SK-N-SH treated with all-trans-retinoic acid at 6 μM for 48 hours (cell line): ENCODE results near the gene ACOXL.

Experiments used
- ATAC-seq: fragments of 200-7000 bp; cut with Tn5 transposase; 3 replicates; pipeline ENCODE4 v1.9.1; 2020; ENCODE audit warnings: mild to moderate bottlenecking, moderate library complexity
- ARNTL ChIP-seq: fragments of 450-650 bp; formaldehyde crosslinking; IDR thresholded peaks from 2 replicates; pipeline ENCODE4 v1.5.0; 2020; ENCODE audit warnings: low read depth, mild to moderate bottlenecking, moderate library complexity, borderline replicate concordance
- BACH2 ChIP-seq: fragments of 250-450 bp; sonication (Bioruptor Pico); IDR thresholded peaks from 2 replicates; pipeline ENCODE4 v1.9.0; 2021; ENCODE audit warnings: mild to moderate bottlenecking, borderline replicate concordance
- CSDC2 ChIP-seq: fragments of 250-450 bp; sonication (Bioruptor Pico); IDR thresholded peaks from 2 replicates; pipeline ENCODE4 v1.5.0; 2020; ENCODE audit warnings: mild to moderate bottlenecking, moderate library complexity
- ESRRG ChIP-seq: fragments of 250-450 bp; sonication (Bioruptor Pico); IDR thresholded peaks from 2 replicates; pipeline ENCODE4 v1.6.1; 2021; ENCODE audit warnings: mild to moderate bottlenecking
- GLIS3 ChIP-seq: fragments of 250-450 bp; sonication (Bioruptor Pico); IDR thresholded peaks from 2 replicates; pipeline ENCODE4 v1.5.0; 2020; ENCODE audit warnings: mild to moderate bottlenecking, moderate library complexity
- ISL1 ChIP-seq: fragments of 250-450 bp; sonication (Bioruptor Pico); IDR thresholded peaks from 2 replicates; pipeline ENCODE4 v2.1.2; 2022; ENCODE audit warnings: mild to moderate bottlenecking, moderate library complexity
- OSR1 ChIP-seq: fragments of 250-450 bp; sonication (Bioruptor Pico); IDR thresholded peaks from 2 replicates; pipeline ENCODE4 v1.8.0; 2022; ENCODE audit warnings: moderate library complexity, mild to moderate bottlenecking, inconsistent platforms
- PPARA ChIP-seq: fragments of 250-450 bp; sonication (Bioruptor Pico); IDR thresholded peaks from 2 replicates; pipeline ENCODE4 v1.5.0; 2020; ENCODE audit warnings: mild to moderate bottlenecking, borderline replicate concordance
- RARB ChIP-seq: fragments of 250-450 bp; sonication (Bioruptor Pico); IDR thresholded peaks from 2 replicates; pipeline ENCODE4 v1.8.0; 2021; ENCODE audit warnings: mild to moderate bottlenecking, moderate library complexity
- SNAI2 ChIP-seq: fragments of 250-450 bp; sonication (Bioruptor Pico); IDR thresholded peaks from 2 replicates; pipeline ENCODE4 v1.5.0; 2020; ENCODE audit warnings: mild to moderate bottlenecking, moderate library complexity
- TCF4 ChIP-seq: fragments of 250-450 bp; sonication (Bioruptor Pico); IDR thresholded peaks from 2 replicates; pipeline ENCODE4 v1.8.0; 2021; ENCODE audit warnings: mild to moderate bottlenecking, moderate library complexity, borderline replicate concordance
- ZC3H10 ChIP-seq: fragments of 250-450 bp; sonication (Bioruptor Pico); IDR thresholded peaks from 2 replicates; pipeline ENCODE4 v1.5.1; 2021; ENCODE audit warnings: mild to moderate bottlenecking, moderate library complexity
- ZFP3 ChIP-seq: fragments of 250-450 bp; sonication (Bioruptor Pico); IDR thresholded peaks from 2 replicates; pipeline ENCODE4 v1.5.0; 2020; ENCODE audit warnings: mild to moderate bottlenecking, moderate library complexity
- ZFP30 ChIP-seq: fragments of 450-650 bp; formaldehyde crosslinking; IDR thresholded peaks from 2 replicates; pipeline ENCODE4 v1.5.0; 2022; ENCODE audit warnings: mild to moderate bottlenecking, moderate library complexity
- ZNF565 ChIP-seq: fragments of 450-650 bp; formaldehyde crosslinking; conservative IDR thresholded peaks from 2 replicates; pipeline ENCODE4 v1.5.0; 2020; ENCODE audit warnings: low read depth, mild to moderate bottlenecking, moderate library complexity
- ZNF70 ChIP-seq: fragments of 450-650 bp; formaldehyde crosslinking; IDR thresholded peaks from 2 replicates; pipeline ENCODE4 v1.5.0; 2020; ENCODE audit warnings: mild to moderate bottlenecking, moderate library complexity
- ZNF8 ChIP-seq: fragments of 450-650 bp; formaldehyde crosslinking; IDR thresholded peaks from 2 replicates; pipeline ENCODE4 v1.5.0; 2020; ENCODE audit warnings: mild to moderate bottlenecking, moderate library complexity
- TF ChIP-seq, protein P1 (sequence below): fragments of 250-450 bp; sonication (Bioruptor Pico); IDR thresholded peaks from 2 replicates; pipeline ENCODE4 v1.8.0; 2020; ENCODE audit warnings: mild to moderate bottlenecking, moderate library complexity, borderline replicate concordance
- TF ChIP-seq, protein P2 (sequence below): fragments of 250-450 bp; sonication (Bioruptor Pico); IDR thresholded peaks from 2 replicates; pipeline ENCODE4 v1.5.1; 2020; ENCODE audit warnings: low read depth, mild to moderate bottlenecking, moderate library complexity
- TF ChIP-seq, protein P3 (sequence below): fragments of 250-450 bp; sonication (Bioruptor Pico); IDR thresholded peaks from 2 replicates; pipeline ENCODE4 v1.5.0; 2020; ENCODE audit warnings: mild to moderate bottlenecking, moderate library complexity
- TF ChIP-seq, protein P4 (sequence below): fragments of 250-450 bp; sonication (Bioruptor Pico); IDR thresholded peaks from 2 replicates; pipeline ENCODE4 v1.5.1; 2021; ENCODE audit warnings: mild to moderate bottlenecking, moderate library complexity

Gene ACOXL

DNA sequence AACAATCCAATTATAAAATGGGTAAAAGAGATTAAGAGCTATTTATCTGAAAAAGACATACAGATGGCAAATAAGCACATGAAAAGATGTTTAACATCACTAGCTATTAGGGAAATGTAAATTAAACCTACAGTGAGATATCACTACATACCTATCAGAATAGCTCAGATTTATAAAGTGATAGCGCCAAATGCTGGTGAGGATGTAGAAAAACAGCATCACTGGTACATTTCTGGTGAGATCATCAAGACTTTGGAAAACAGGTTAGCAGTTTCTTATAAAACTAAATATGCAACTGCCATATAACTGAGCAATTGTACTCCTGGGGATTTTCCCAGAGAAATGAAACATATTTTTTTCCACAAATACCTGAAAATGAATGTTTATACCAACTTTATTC is 100.4 kb downstream of the ACOXL start:
- no peak for ATAC-seq
- no peak for TF ChIP-seq SNAI2 (CRISPR knock-in tag)
- no peak for TF ChIP-seq TCF4
- no peak for TF ChIP-seq RARB
- TF ChIP-seq, protein P1, sequence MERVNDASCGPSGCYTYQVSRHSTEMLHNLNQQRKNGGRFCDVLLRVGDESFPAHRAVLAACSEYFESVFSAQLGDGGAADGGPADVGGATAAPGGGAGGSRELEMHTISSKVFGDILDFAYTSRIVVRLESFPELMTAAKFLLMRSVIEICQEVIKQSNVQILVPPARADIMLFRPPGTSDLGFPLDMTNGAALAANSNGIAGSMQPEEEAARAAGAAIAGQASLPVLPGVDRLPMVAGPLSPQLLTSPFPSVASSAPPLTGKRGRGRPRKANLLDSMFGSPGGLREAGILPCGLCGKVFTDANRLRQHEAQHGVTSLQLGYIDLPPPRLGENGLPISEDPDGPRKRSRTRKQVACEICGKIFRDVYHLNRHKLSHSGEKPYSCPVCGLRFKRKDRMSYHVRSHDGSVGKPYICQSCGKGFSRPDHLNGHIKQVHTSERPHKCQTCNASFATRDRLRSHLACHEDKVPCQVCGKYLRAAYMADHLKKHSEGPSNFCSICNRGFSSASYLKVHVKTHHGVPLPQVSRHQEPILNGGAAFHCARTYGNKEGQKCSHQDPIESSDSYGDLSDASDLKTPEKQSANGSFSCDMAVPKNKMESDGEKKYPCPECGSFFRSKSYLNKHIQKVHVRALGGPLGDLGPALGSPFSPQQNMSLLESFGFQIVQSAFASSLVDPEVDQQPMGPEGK (CRISPR knock-in tag) = no peak
- TF ChIP-seq ESRRG (CRISPR knock-in tag) = no peak
- no peak for TF ChIP-seq ZNF8 (CRISPR knock-in tag)

DNA sequence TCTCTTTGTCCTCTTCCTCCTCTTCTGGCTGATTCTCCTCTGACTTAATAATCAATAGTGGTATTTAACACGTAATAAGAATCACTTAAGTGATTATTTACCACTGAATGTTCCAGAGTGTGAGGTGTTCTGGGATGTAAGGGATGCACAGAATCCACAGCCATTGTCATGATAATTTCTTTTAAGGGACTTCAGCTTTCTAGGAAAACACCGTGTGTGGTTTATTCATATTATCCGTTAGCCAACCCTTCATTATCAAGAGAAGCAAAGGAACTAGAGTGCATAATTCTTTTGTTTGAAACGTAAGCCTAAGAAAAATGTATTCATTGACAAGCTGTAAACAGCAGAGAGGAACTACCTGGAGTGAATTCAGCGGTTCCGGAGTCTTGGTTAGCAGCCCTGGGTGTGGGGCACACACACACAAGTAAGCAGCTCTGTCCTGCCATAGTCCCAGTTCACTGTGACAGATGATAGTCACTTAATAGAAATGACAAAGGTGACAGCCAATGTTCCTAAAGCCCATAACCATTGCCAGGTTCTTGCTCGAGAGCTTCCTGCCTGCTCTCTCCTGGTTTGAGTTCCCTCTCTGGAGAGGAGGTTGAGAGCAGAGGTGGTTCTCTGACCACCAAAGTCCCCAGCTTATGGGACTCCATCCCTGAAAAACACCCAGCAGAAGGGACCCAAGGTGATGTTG is 101.9 kb downstream of the ACOXL start:
- TF ChIP-seq ARNTL (CRISPR knock-in tag) = no peak
- TF ChIP-seq CSDC2 (CRISPR knock-in tag) = no peak
- TF ChIP-seq, protein P2, sequence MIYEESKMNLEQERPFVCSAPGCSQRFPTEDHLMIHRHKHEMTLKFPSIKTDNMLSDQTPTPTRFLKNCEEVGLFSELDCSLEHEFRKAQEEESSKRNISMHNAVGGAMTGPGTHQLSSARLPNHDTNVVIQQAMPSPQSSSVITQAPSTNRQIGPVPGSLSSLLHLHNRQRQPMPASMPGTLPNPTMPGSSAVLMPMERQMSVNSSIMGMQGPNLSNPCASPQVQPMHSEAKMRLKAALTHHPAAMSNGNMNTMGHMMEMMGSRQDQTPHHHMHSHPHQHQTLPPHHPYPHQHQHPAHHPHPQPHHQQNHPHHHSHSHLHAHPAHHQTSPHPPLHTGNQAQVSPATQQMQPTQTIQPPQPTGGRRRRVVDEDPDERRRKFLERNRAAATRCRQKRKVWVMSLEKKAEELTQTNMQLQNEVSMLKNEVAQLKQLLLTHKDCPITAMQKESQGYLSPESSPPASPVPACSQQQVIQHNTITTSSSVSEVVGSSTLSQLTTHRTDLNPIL = no peak
- no peak for TF ChIP-seq OSR1
- TF ChIP-seq ZFP30 = no peak
- no peak for TF ChIP-seq ZNF70
- TF ChIP-seq, protein P3, sequence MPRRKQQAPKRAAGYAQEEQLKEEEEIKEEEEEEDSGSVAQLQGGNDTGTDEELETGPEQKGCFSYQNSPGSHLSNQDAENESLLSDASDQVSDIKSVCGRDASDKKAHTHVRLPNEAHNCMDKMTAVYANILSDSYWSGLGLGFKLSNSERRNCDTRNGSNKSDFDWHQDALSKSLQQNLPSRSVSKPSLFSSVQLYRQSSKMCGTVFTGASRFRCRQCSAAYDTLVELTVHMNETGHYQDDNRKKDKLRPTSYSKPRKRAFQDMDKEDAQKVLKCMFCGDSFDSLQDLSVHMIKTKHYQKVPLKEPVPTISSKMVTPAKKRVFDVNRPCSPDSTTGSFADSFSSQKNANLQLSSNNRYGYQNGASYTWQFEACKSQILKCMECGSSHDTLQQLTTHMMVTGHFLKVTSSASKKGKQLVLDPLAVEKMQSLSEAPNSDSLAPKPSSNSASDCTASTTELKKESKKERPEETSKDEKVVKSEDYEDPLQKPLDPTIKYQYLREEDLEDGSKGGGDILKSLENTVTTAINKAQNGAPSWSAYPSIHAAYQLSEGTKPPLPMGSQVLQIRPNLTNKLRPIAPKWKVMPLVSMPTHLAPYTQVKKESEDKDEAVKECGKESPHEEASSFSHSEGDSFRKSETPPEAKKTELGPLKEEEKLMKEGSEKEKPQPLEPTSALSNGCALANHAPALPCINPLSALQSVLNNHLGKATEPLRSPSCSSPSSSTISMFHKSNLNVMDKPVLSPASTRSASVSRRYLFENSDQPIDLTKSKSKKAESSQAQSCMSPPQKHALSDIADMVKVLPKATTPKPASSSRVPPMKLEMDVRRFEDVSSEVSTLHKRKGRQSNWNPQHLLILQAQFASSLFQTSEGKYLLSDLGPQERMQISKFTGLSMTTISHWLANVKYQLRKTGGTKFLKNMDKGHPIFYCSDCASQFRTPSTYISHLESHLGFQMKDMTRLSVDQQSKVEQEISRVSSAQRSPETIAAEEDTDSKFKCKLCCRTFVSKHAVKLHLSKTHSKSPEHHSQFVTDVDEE = no peak
- no peak for TF ChIP-seq ISL1 (CRISPR knock-in tag)
- TF ChIP-seq TCF4 = no peak
- TF ChIP-seq, protein P1 (CRISPR knock-in tag) = no peak
- no peak for TF ChIP-seq PPARA (CRISPR knock-in tag)
- TF ChIP-seq BACH2 = no peak
- TF ChIP-seq, all 23 proteins: peak for 0
- ATAC-seq = no peak

DNA sequence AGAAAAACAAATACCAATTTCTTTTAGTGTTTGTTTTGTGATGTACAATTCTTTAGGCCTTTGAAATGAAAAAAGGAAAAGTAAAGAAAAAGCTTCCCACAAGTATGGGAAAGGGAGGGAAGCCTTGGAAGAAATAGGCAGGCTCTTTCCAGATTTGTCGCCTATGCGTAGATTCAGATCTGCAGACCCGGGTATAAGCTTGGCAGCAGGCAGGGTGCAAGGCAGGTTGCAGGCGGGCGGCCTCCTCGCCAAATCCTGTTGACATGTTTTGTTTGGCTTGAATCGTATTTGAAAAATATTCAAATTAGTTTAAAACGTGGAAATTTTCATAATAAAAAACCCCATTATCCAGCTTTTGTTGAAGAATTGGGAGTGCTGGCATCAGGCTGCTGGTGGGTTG is 104.3 kb downstream of the ACOXL start:
- TF ChIP-seq BACH2 = no peak
- TF ChIP-seq, protein P1 (CRISPR knock-in tag) = no peak
- TF ChIP-seq, protein P4, sequence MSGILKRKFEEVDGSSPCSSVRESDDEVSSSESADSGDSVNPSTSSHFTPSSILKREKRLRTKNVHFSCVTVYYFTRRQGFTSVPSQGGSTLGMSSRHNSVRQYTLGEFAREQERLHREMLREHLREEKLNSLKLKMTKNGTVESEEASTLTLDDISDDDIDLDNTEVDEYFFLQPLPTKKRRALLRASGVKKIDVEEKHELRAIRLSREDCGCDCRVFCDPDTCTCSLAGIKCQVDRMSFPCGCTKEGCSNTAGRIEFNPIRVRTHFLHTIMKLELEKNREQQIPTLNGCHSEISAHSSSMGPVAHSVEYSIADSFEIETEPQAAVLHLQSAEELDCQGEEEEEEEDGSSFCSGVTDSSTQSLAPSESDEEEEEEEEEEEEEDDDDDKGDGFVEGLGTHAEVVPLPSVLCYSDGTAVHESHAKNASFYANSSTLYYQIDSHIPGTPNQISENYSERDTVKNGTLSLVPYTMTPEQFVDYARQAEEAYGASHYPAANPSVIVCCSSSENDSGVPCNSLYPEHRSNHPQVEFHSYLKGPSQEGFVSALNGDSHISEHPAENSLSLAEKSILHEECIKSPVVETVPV = no peak
- no peak for TF ChIP-seq ZNF565
- TF ChIP-seq OSR1 = no peak
- TF ChIP-seq ARNTL (CRISPR knock-in tag) = no peak
- no peak for TF ChIP-seq ZNF8 (CRISPR knock-in tag)
- TF ChIP-seq ISL1 (CRISPR knock-in tag) = no peak
- no peak for TF ChIP-seq SNAI2 (CRISPR knock-in tag)
- TF ChIP-seq, protein P2 = no peak
- TF ChIP-seq PPARA (CRISPR knock-in tag) = no peak
- no peak for TF ChIP-seq ZFP30
- TF ChIP-seq, protein P3 = no peak
- no peak for TF ChIP-seq ESRRG (CRISPR knock-in tag)
- TF ChIP-seq ZFP3 (CRISPR knock-in tag) = no peak
- TF ChIP-seq GLIS3 (CRISPR knock-in tag) = no peak
- TF ChIP-seq ZC3H10 = no peak
- no peak for TF ChIP-seq ZNF70
- ATAC-seq = no peak
